HCT116 (cell line): Measurements from ENCODE around the gene ICA1L. TPM values are rescaled to one million over a fixed set of nuclear protein-coding genes. Genes with fewer than 3 reads are reported as not detected.

ENCODE experiments used
- ATAC-seq: fragments of 200-7000 bp; cut with Tn5 transposase; 2 replicates; pipeline ENCODE4 v1.9.1; 2020; ENCODE audit warnings: mild to moderate bottlenecking, moderate library complexity
- BruUV-seq: library from RNA; stranded (reverse); fragments of 400-500 nt; replicated peaks from 2 replicates; lab custom pipeline; 2021; lab: Mats Ljungman, UMichigan
- CTCF ChIA-PET: fragments of 300-600 bp; sonication (Branson Sonifier 250); formaldehyde crosslinking; loops from one replicate; lab custom pipeline; 2021; ENCODE audit warnings: antibody characterized with exemption; lab: Charles Lee
- POLR2A ChIA-PET: fragments of 300-600, 350-600 bp; sonication (Branson Sonifier 250); formaldehyde crosslinking; loops from one replicate; lab custom pipeline; 2021; ENCODE audit warnings: antibody characterized with exemption; lab: Charles Lee
- RAD21 ChIA-PET, 2 experiments: fragments of 300-600 bp; sonication (Branson Sonifier 250); formaldehyde crosslinking; loops; one replicate each; lab custom pipeline; 2023; ENCODE audit warnings: low total read pairs in 2 of 2; ENCODE audit not compliant: uncharacterized antibody in 2 of 2, unreplicated experiment in 2 of 2, low non-redundant PET in 1 of 2; lab: Charles Lee
- DNase-seq: peaks from one replicate; pipeline ENCODE4 v3.0.0-alpha.2; 2010; ENCODE audit warnings: low read depth, low spot score
- H2AFZ ChIP-seq: fragments of 200-600 bp; shearing (Covaris generic), sonication (generic); 2 replicates; pipeline ENCODE4 v1.6.1; 2017; ENCODE audit warnings: low read depth, mixed run types, mixed read lengths, antibody characterized with exemption, low read length; ENCODE audit not compliant: poor library complexity, severe bottlenecking
- H3K27ac ChIP-seq: 2 replicates; pipeline ENCODE4 v1.5.1; 2012; ENCODE audit warnings: low read depth, low read length
- H3K27me3 ChIP-seq: fragments of 200-600 bp; sonication (generic); 2 replicates; pipeline ENCODE4 v1.6.1; 2016; ENCODE audit warnings: mixed run types, low read length, mixed read lengths; ENCODE audit not compliant: insufficient read depth
- H3K36me3 ChIP-seq, 2 experiments: fragments of 200-500 bp in 1 of 2; fragments of 200-600 bp in 1 of 2; sonication (Bioruptor generic) in 1 of 2; sonication (generic) in 1 of 2; 2 replicates each; pipeline versions ENCODE4 v1.5.1 to v1.6.1; 2014 to 2016; ENCODE audit warnings: low read length in 2 of 2, inconsistent platforms in 1 of 2, mixed read lengths in 1 of 2, mixed run types in 1 of 2; ENCODE audit not compliant: insufficient read depth in 2 of 2, control insufficient read depth in 1 of 2
- H3K4me1 ChIP-seq, 2 experiments: fragments of 200-600 bp in 1 of 2; sonication (generic) in 1 of 2; 2 replicates each; pipeline versions ENCODE4 v1.5.1 to v1.6.1; 2012 to 2017; ENCODE audit warnings: low read length in 2 of 2, inconsistent platforms in 1 of 2, mild to moderate bottlenecking in 1 of 2, mixed read lengths in 1 of 2, mixed run types in 1 of 2, moderate library complexity in 1 of 2; ENCODE audit not compliant: insufficient read depth in 2 of 2, control insufficient read depth in 1 of 2
- H3K4me2 ChIP-seq: fragments of 200-600 bp; sonication (generic); 2 replicates; pipeline ENCODE4 v1.6.1; 2017; ENCODE audit warnings: mixed run types, low read length, mixed read lengths
- H3K4me3 ChIP-seq, 2 experiments: fragments of 200-600 bp in 1 of 2; sonication (generic) in 1 of 2; replicated peaks in 1 of 2; 2 replicates each; pipeline ENCODE4 v1.5.1; 2011 to 2016; ENCODE audit warnings: low read length in 2 of 2, control low read depth in 1 of 2, low read depth in 1 of 2, mild to moderate bottlenecking in 1 of 2, mixed read lengths in 1 of 2, mixed run types in 1 of 2
- H3K79me2 ChIP-seq: fragments of 200-600 bp; sonication (generic); 2 replicates; pipeline ENCODE4 v1.6.1; 2017; ENCODE audit warnings: mild to moderate bottlenecking, mixed run types, low read length, moderate library complexity, mixed read lengths; ENCODE audit not compliant: insufficient read depth
- H3K9ac ChIP-seq: fragments of 200-600 bp; sonication (generic); 2 replicates; pipeline ENCODE4 v1.6.1; 2016; ENCODE audit warnings: low read length, mixed read lengths
- H3K9me2 ChIP-seq: fragments of 200-600 bp; sonication (generic), shearing (Covaris generic); 2 replicates; pipeline ENCODE4 v1.6.1; 2017; ENCODE audit warnings: mixed run types, mild to moderate bottlenecking, moderate library complexity; ENCODE audit not compliant: insufficient read depth
- H3K9me3 ChIP-seq, 2 experiments: fragments of 200-500 bp in 1 of 2; fragments of 200-600 bp in 1 of 2; sonication (Bioruptor generic) in 1 of 2; sonication (generic) in 1 of 2; 2 replicates each; pipeline ENCODE4 v1.6.1; 2014 to 2017; ENCODE audit warnings: low read length in 2 of 2, mixed read lengths in 2 of 2, inconsistent platforms in 1 of 2, low read depth in 1 of 2, mild to moderate bottlenecking in 1 of 2, mixed run types in 1 of 2, moderate library complexity in 1 of 2; ENCODE audit not compliant: control insufficient read depth in 1 of 2, insufficient read depth in 1 of 2
- H4K20me1 ChIP-seq: fragments of 200-600 bp; sonication (generic), shearing (Covaris generic); 2 replicates; pipeline ENCODE4 v1.6.1; 2017; ENCODE audit warnings: mixed run types, mild to moderate bottlenecking, moderate library complexity; ENCODE audit not compliant: insufficient read depth
- EGR1 ChIP-seq: IDR thresholded peaks from 2 replicates; pipeline ENCODE4 v1.6.1; 2012; ENCODE audit warnings: low read depth
- ELF1 ChIP-seq: IDR thresholded peaks from 2 replicates; pipeline ENCODE4 v1.6.1; 2012; ENCODE audit warnings: low read depth, borderline replicate concordance
- EZH2 ChIP-seq: fragments of 200-600 bp; sonication (generic); IDR thresholded peaks from 2 replicates; pipeline ENCODE4 v1.6.1; 2017; ENCODE audit warnings: antibody characterized with exemption, mixed run types
- EZH2phosphoT487 ChIP-seq: fragments of 200-600 bp; IDR thresholded peaks from 2 replicates; pipeline ENCODE4 v1.6.1; 2018; ENCODE audit warnings: antibody characterized with exemption, borderline replicate concordance
- JUND ChIP-seq: IDR thresholded peaks from 2 replicates; pipeline ENCODE4 v1.6.1; 2012
- POLR2AphosphoS5 ChIP-seq: IDR thresholded peaks from 2 replicates; pipeline ENCODE4 v1.6.1; 2011; ENCODE audit warnings: mild to moderate bottlenecking, low read depth, low read length, moderate library complexity
- SIN3A ChIP-seq: IDR thresholded peaks from 2 replicates; pipeline ENCODE4 v1.6.1; 2012; ENCODE audit warnings: low read depth
- SP1 ChIP-seq: IDR thresholded peaks from 2 replicates; pipeline ENCODE4 v1.6.1; 2012; ENCODE audit warnings: low read depth
- SRF ChIP-seq: IDR thresholded peaks from 2 replicates; pipeline ENCODE4 v1.6.1; 2012; ENCODE audit warnings: low read depth
- TCF7L2 ChIP-seq: IDR thresholded peaks from 2 replicates; pipeline ENCODE4 v1.7.0; 2011; ENCODE audit warnings: borderline replicate concordance, inconsistent platforms; ENCODE audit not compliant: insufficient read depth, insufficient read length; ENCODE audit errors: extremely low read depth
- ZNF274 ChIP-seq: fragments of 200-500 bp; sonication (Bioruptor generic); IDR thresholded peaks from 2 replicates; pipeline ENCODE4 v1.6.1; 2014; ENCODE audit warnings: mild to moderate bottlenecking, low read depth, low read length, inconsistent platforms
- intact Hi-C: fragments of 100-400 bp; cut with micrococcal nuclease; formaldehyde crosslinking; loops from 2 replicates; pipeline ENCODE4 v1.10.0; 2022
- total RNA-seq: library from RNA; stranded (reverse); gene quantifications from one replicate; pipeline ENCODE4 v1.2.1, GENCODE V29; 2021; ENCODE audit not compliant: unreplicated experiment
- TF ChIP-seq, protein P1 (sequence below): IDR thresholded peaks from 2 replicates; pipeline ENCODE4 v1.6.1; 2012
- TF ChIP-seq, protein P2 (sequence below), 3 experiments: fragments of 200-600 bp in 1 of 3; sonication (generic) in 1 of 3; IDR thresholded peaks in 2 of 3; conservative IDR thresholded peaks in 1 of 3; 2 replicates each; pipeline ENCODE4 v1.5.1; 2012 to 2017; ENCODE audit warnings: low read depth in 2 of 3, low read length in 2 of 3, antibody characterized with exemption in 1 of 3, borderline replicate concordance in 1 of 3, control low read depth in 1 of 3, mild to moderate bottlenecking in 1 of 3, mixed read lengths in 1 of 3, mixed run types in 1 of 3, moderate library complexity in 1 of 3; ENCODE audit not compliant: insufficient read depth in 1 of 3

Gene ICA1L
- total RNA-seq, 1 experiment from 2014 or later: 2.5 TPM

DNA sequence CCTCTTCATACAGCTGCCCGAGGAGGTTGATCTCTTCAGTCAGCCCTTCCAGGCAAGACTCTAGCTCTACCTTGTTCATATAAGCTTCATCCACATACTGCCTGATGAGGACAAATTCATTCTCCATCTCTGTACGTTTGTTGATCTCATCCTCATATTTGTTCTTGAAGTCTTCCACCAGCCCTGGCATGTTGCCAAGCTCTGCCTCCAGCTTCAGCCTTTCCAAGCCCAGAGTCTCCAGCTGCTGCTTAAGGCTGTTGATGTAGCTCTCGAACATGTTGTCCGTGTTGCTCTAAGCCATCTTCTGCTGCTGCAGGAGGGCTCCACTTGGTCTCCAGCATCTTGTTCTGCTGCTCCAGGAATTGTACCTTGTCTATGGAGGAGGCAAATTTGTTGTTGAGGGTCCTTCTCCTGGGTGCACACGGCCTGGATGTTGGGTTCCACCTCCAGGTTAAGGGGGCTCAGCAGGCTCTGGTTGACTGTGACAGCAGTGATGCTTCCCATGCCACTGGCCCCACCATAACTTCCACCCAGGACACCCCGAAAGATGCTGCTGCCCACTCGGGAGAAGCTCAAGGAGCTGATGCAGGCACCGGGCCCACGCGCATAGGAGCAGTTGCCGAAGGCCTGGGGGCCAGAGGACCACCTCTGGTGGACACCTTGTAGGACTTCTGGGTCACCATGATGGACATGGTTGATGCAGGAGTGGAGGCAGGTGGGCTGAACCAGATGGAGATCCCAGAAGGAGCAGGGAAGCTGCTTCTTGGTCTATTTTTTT is 30.3 kb downstream of the ICA1L start:
- RAD21 ChIA-PET: no interaction called here
- no TSS peak for BruUV-seq
- POLR2A ChIA-PET: no interaction called here
- no peaks in the 10 kb centered on the region for H3K36me3 ChIP-seq
- H3K9ac ChIP-seq: no peak overlapping the region
- TF ChIP-seq SP1: no peak
- TF ChIP-seq EZH2phosphoT487: no peak
- no peak for TF ChIP-seq TCF7L2
- TF ChIP-seq ELF1: no peak
- no peaks in the 10 kb centered on the region for H4K20me1 ChIP-seq
- no peaks in the 10 kb centered on the region for H3K27me3 ChIP-seq
- H3K9me2 ChIP-seq: no peaks in the 10 kb centered on the region
- H3K9me3 ChIP-seq: 0 out of 4 replicates have a peak, but pooled peaks cover 0 to 4% of the 10 kb centered on the region in 2 experiments
- ATAC-seq: no peak
- H3K4me3 ChIP-seq: no peak overlapping the region
- H3K79me2 ChIP-seq: no peaks in the 10 kb centered on the region
- no peak overlapping the region for H3K27ac ChIP-seq
- no peak for DNase-seq
- no peaks in the 10 kb centered on the region for H3K4me1 ChIP-seq
- no peak overlapping the region for H2AFZ ChIP-seq
- H3K4me2 ChIP-seq: no peak overlapping the region
- intact Hi-C loops: no loop called here
- CTCF ChIA-PET: no interaction called here

DNA sequence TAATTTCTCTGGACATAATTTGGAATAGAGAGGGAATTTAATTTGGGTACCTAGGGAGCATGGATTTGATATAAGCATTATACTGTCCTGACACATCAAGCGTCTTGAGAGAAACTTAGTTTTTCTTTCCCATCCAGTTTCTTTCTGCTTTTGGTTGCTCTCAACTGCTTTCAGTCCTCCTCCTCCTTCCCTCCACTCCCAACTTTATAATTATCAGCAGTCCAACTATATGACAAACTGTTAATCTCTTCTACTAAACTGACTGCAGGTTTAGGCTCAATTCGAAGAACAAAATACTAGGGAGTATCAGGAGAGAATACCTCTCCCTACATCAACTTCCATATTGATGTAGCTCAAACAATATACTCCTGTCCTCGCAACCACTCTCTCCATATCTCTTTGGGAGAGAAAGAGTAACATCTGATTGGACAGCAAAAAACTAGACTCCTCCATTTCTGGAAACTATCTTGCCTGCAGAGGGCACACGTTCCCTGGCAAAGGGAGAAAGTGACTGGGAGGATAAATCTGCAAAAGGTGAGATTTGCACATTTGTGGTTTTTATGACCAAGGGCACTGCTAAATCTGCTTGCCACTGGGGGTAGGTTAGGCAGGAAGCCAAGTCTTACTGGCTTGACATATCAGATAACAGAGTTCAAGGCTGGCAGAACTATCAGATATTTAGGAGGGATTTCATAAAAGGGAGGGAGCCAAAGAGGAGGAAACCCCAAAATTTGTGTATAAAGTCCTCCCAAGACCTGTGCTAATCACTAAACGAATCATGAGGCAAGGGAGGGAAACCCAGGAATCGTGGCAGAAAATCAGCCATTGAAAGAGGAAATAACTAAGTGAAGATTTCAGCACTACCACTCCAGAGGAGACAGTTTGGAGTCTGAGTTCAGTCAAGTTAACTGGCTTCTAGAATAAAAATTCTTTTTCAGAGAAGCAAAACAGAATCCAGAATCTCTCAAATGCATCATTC is 40.0 kb downstream of the ICA1L start:
- Histone ChIP-seq H4K20me1 (no peaks in the 10 kb centered on the region), H3K79me2 (no peaks in the 10 kb centered on the region), H3K27ac (no peak overlapping the region), H3K4me1 (peaks cover 3 to 10% of the 10 kb centered on the region in 2 experiments; a peak in 3 of 4 replicates), H2AFZ (peak overlapping the region; percentile 84), H3K4me2 (peak overlapping the region; percentile 46), H3K9me3 (no peaks in the 10 kb centered on the region), H3K9me2 (no peaks in the 10 kb centered on the region), H3K4me3 (peak overlapping the region in 1 of 2 experiments; percentile 9; a peak in 1 of 4 replicates), H3K27me3 (no peaks in the 10 kb centered on the region), H3K9ac (no peak overlapping the region), H3K36me3 (no peaks in the 10 kb centered on the region)
- intact Hi-C loops: loop anchor here (1.0 to 10.0 kb wide), 4 partner anchors 326 to 983 kb away; no protein-coding TSS in a partner anchor
- DNase-seq: peak; percentile 61
- no TSS peak for BruUV-seq
- RAD21 ChIA-PET: interaction anchor here in 1 of 2 experiments (0.9 kb wide), 1 partner anchor 1078 kb away, joined by 3 read pairs; no protein-coding TSS in a partner anchor
- CTCF ChIA-PET: interaction anchor here (0.6 to 0.9 kb wide), 4 partner anchors 9 to 329 kb away, joined by 3 read pairs; no protein-coding TSS in a partner anchor
- peak; percentile 98 for ATAC-seq
- POLR2A ChIA-PET: no interaction called here
- TF ChIP-seq, protein P1, sequence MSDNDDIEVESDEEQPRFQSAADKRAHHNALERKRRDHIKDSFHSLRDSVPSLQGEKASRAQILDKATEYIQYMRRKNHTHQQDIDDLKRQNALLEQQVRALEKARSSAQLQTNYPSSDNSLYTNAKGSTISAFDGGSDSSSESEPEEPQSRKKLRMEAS: peak; percentile 43; the same call in 1 of the 2 replicates
- TF ChIP-seq SIN3A (no peak), POLR2AphosphoS5 (no peak), ZNF274 (no peak), EZH2phosphoT487 (no peak), EGR1 (no peak), TCF7L2 (no peak), JUND (no peak; the same call in 1 of the 2 replicates), EZH2 (no peak), SP1 (no peak), ELF1 (no peak), SRF (0 out of 2 replicates have a peak, but pooled peaks have one; percentile 42)
- TF ChIP-seq, protein P2, sequence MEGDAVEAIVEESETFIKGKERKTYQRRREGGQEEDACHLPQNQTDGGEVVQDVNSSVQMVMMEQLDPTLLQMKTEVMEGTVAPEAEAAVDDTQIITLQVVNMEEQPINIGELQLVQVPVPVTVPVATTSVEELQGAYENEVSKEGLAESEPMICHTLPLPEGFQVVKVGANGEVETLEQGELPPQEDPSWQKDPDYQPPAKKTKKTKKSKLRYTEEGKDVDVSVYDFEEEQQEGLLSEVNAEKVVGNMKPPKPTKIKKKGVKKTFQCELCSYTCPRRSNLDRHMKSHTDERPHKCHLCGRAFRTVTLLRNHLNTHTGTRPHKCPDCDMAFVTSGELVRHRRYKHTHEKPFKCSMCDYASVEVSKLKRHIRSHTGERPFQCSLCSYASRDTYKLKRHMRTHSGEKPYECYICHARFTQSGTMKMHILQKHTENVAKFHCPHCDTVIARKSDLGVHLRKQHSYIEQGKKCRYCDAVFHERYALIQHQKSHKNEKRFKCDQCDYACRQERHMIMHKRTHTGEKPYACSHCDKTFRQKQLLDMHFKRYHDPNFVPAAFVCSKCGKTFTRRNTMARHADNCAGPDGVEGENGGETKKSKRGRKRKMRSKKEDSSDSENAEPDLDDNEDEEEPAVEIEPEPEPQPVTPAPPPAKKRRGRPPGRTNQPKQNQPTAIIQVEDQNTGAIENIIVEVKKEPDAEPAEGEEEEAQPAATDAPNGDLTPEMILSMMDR (IDR thresholded peaks at IDR 0.05 in 2 of 3, conservative IDR thresholded peaks at IDR 0.05 in 1 of 3; ENCODE audit: borderline replicate concordance in 1 of 3, insufficient read depth in 1 of 3, low read depth in 2 of 3, low read length in 2 of 3): peak; percentile 79 to 89 (median 82)
